SJCRH30 (cell line): Measurements from ENCODE around the gene DYNLT1. TPM values are rescaled to one million over a fixed set of nuclear protein-coding genes. Genes with fewer than 3 reads are reported as not detected.
"Not testable (repeated sequence)": the region's sequence is repeated elsewhere in the genome, so short reads cannot be mapped to it uniquely, and the experiment has no call there.

ENCODE experiments used
- DNase-seq, 2 experiments: peaks; one replicate each; pipeline ENCODE4 v3.0.0-alpha.2; 2015 to 2020
- H3K27ac ChIP-seq: fragments of 250-450 bp; sonication (Bioruptor Pico); 2 replicates; pipeline ENCODE4 v1.5.1; 2020; ENCODE audit warnings: mild to moderate bottlenecking, moderate library complexity
- H3K27me3 ChIP-seq: fragments of 250-450 bp; sonication (Bioruptor Pico); 2 replicates; pipeline ENCODE4 v1.5.1; 2020; ENCODE audit warnings: mild to moderate bottlenecking, moderate library complexity
- H3K36me3 ChIP-seq: fragments of 250-450 bp; sonication (Bioruptor Pico); 2 replicates; pipeline ENCODE4 v1.5.1; 2020; ENCODE audit warnings: mild to moderate bottlenecking, moderate library complexity
- H3K4me1 ChIP-seq: fragments of 250-450 bp; sonication (Bioruptor Pico); 2 replicates; pipeline ENCODE4 v1.5.1; 2020; ENCODE audit warnings: mild to moderate bottlenecking, moderate library complexity
- H3K4me3 ChIP-seq: fragments of 250-450 bp; sonication (Bioruptor Pico); 2 replicates; pipeline ENCODE4 v1.5.1; 2020; ENCODE audit warnings: mild to moderate bottlenecking, moderate library complexity
- H3K9me3 ChIP-seq: fragments of 250-450 bp; sonication (Bioruptor Pico); replicated peaks from 2 replicates; pipeline ENCODE4 v1.5.1; 2020; ENCODE audit warnings: mild to moderate bottlenecking, moderate library complexity
- total RNA-seq: library from RNA; depleted of rRNA; stranded (reverse); fragments of >200 nt; shearing (Covaris generic); gene quantifications from 2 replicates; pipeline ENCODE4 v1.2.3, GENCODE V29; 2014; rRNA removed

Gene DYNLT1
- 99.1 and 104 TPM in 2 replicates for total RNA-seq

GRCh38 chr6:158644231-158645063, at the start of gene DYNLT1:
DYNLT1 (minus strand) TSS chr6:158644743; CDS start chr6:158644708, 35 bp downstream.
- no peaks in the 10 kb centered on the region for H3K27me3 ChIP-seq
- H3K27ac ChIP-seq = peak within 1 kb of the TSS; percentile 87
- 0 out of 2 replicates have a peak, but pooled peaks cover 3% of the 10 kb centered on the region for H3K36me3 ChIP-seq
- no peaks in the 10 kb centered on the region for H3K9me3 ChIP-seq
- H3K4me1 ChIP-seq = peaks cover 12% of the 10 kb centered on the region
- DNase-seq = peak; percentile 94 to 95
- peak within 1 kb of the TSS; percentile 93 for H3K4me3 ChIP-seq

- no peak for DNase-seq
- Histone ChIP-seq H3K27ac (no peak overlapping the region), H3K4me3 (no peak overlapping the region)
Observed at GRCh38 chr6:158688860-158689259, 44.3 kb upstream of the DYNLT1 start.

GRCh38 chr6:158687506-158687905, 43.0 kb upstream of the DYNLT1 start:
- Histone ChIP-seq H3K27me3 (no peaks in the 10 kb centered on the region), H3K4me3 (no peak overlapping the region), H3K27ac (no peak overlapping the region), H3K9me3 (no peaks in the 10 kb centered on the region), H3K4me1 (no peaks in the 10 kb centered on the region), H3K36me3 (peaks cover 10% of the 10 kb centered on the region)
- no peak for DNase-seq

More at GRCh38 chr6:158688860-158689259, 44.3 kb upstream of the DYNLT1 start:
- Histone ChIP-seq H3K9me3 (no peaks in the 10 kb centered on the region), H3K36me3 (peaks cover 3% of the 10 kb centered on the region; the same call in 1 of the 2 replicates), H3K27me3 (no peaks in the 10 kb centered on the region), H3K4me1 (no peaks in the 10 kb centered on the region)

GRCh38 chr6:158686791-158687381, 42.3 kb upstream of the DYNLT1 start:
- Histone ChIP-seq H3K4me1 (no peaks in the 10 kb centered on the region), H3K9me3 (no peaks in the 10 kb centered on the region), H3K27me3 (no peaks in the 10 kb centered on the region), H3K36me3 (peaks cover 10% of the 10 kb centered on the region), H3K27ac (no peak overlapping the region), H3K4me3 (no peak overlapping the region)
- DNase-seq = no peak

GRCh38 chr6:158686311-158686710, 41.8 kb upstream of the DYNLT1 start:
- Histone ChIP-seq H3K36me3 (peaks cover 10% of the 10 kb centered on the region), H3K27ac (no peak overlapping the region), H3K4me3 (no peak overlapping the region), H3K4me1 (no peaks in the 10 kb centered on the region), H3K9me3 (no peaks in the 10 kb centered on the region), H3K27me3 (no peaks in the 10 kb centered on the region)
- no peak for DNase-seq

- peaks cover 10% of the 10 kb centered on the region for H3K36me3 ChIP-seq
- H3K27me3 ChIP-seq = no peaks in the 10 kb centered on the region
- no peak overlapping the region for H3K27ac ChIP-seq
- H3K9me3 ChIP-seq = no peaks in the 10 kb centered on the region
- no peak for DNase-seq
- no peaks in the 10 kb centered on the region for H3K4me1 ChIP-seq
- H3K4me3 ChIP-seq = no peak overlapping the region
Observed at GRCh38 chr6:158684745-158685324, 40.3 kb upstream of the DYNLT1 start.

- no peak for DNase-seq
- H3K36me3 ChIP-seq = peaks cover 10% of the 10 kb centered on the region
- H3K9me3 ChIP-seq = no peaks in the 10 kb centered on the region
- H3K4me1 ChIP-seq = no peaks in the 10 kb centered on the region
- no peak overlapping the region for H3K4me3 ChIP-seq
- H3K27ac ChIP-seq = no peak overlapping the region
- H3K27me3 ChIP-seq = no peaks in the 10 kb centered on the region
Observed at GRCh38 chr6:158684311-158684710, 39.8 kb upstream of the DYNLT1 start.

- Histone ChIP-seq H3K4me3 (no peak overlapping the region), H3K9me3 (no peaks in the 10 kb centered on the region), H3K27ac (no peak overlapping the region), H3K36me3 (peaks cover 11% of the 10 kb centered on the region), H3K4me1 (no peaks in the 10 kb centered on the region), H3K27me3 (no peaks in the 10 kb centered on the region)
- no peak for DNase-seq
Observed at GRCh38 chr6:158680481-158680880, 35.9 kb upstream of the DYNLT1 start.

GRCh38 chr6:158680015-158680414, 35.5 kb upstream of the DYNLT1 start:
- H3K4me1 ChIP-seq = no peaks in the 10 kb centered on the region
- H3K36me3 ChIP-seq = peaks cover 14% of the 10 kb centered on the region
- H3K4me3 ChIP-seq = no peak overlapping the region
- no peak for DNase-seq
- no peaks in the 10 kb centered on the region for H3K27me3 ChIP-seq
- H3K27ac ChIP-seq = no peak overlapping the region
- no peaks in the 10 kb centered on the region for H3K9me3 ChIP-seq

GRCh38 chr6:158677906-158678578, 33.5 kb upstream of the DYNLT1 start:
- Histone ChIP-seq H3K9me3 (no peaks in the 10 kb centered on the region), H3K4me3 (no peak overlapping the region), H3K27me3 (no peaks in the 10 kb centered on the region), H3K27ac (no peak overlapping the region), H3K4me1 (no peaks in the 10 kb centered on the region), H3K36me3 (peaks cover 10% of the 10 kb centered on the region)
- DNase-seq = no peak

GRCh38 chr6:158677094-158677493, 32.6 kb upstream of the DYNLT1 start:
- DNase-seq, H3K4me3 ChIP-seq, H3K9me3 ChIP-seq, H3K27ac ChIP-seq, H3K4me1 ChIP-seq, H3K36me3 ChIP-seq, H3K27me3 ChIP-seq: not testable (repeated sequence)

GRCh38 chr6:158674342-158675131, 30.0 kb upstream of the DYNLT1 start:
- no peak overlapping the region for H3K27ac ChIP-seq
- no peaks in the 10 kb centered on the region for H3K9me3 ChIP-seq
- H3K4me1 ChIP-seq = no peaks in the 10 kb centered on the region
- peaks cover 8% of the 10 kb centered on the region; the same call in 1 of the 2 replicates for H3K36me3 ChIP-seq
- no peak overlapping the region for H3K4me3 ChIP-seq
- H3K27me3 ChIP-seq = no peaks in the 10 kb centered on the region
- no peak for DNase-seq

GRCh38 chr6:158672726-158673125, 28.2 kb upstream of the DYNLT1 start:
- Histone ChIP-seq H3K27me3 (no peaks in the 10 kb centered on the region), H3K27ac (no peak overlapping the region), H3K4me3 (no peak overlapping the region), H3K9me3 (no peaks in the 10 kb centered on the region), H3K36me3 (peaks cover 8% of the 10 kb centered on the region; the same call in 1 of the 2 replicates), H3K4me1 (no peaks in the 10 kb centered on the region)
- DNase-seq = no peak

GRCh38 chr6:158672119-158672518, 27.6 kb upstream of the DYNLT1 start:
- not testable (repeated sequence) for H3K36me3 ChIP-seq, H3K27me3 ChIP-seq, H3K4me3 ChIP-seq, H3K9me3 ChIP-seq, H3K4me1 ChIP-seq, H3K27ac ChIP-seq, DNase-seq
